A673 (cell line): ENCODE measurements around the gene RBMS1. TPM values are rescaled to one million over a fixed set of nuclear protein-coding genes. Genes with fewer than 3 reads are reported as not detected.

Source experiments
- BruUV-seq: library from RNA; stranded (reverse); fragments of 400-500 nt; replicated peaks from 2 replicates; lab custom pipeline; 2021; lab: Mats Ljungman, UMichigan
- CTCF ChIA-PET: fragments of 300-600 bp; sonication (Branson Sonifier 250); formaldehyde crosslinking; loops from one replicate; lab custom pipeline; 2022; ENCODE audit warnings: antibody characterized with exemption; lab: Charles Lee
- POLR2A ChIA-PET: fragments of 300-600 bp; sonication (Branson Sonifier 250); formaldehyde crosslinking; loops from one replicate; lab custom pipeline; 2022; ENCODE audit warnings: antibody characterized with exemption; ENCODE audit not compliant: low non-redundant PET; lab: Charles Lee
- DNase-seq: peaks from one replicate; pipeline ENCODE4 v3.0.0-alpha.2; 2015; ENCODE audit warnings: low spot score
- H3K27ac ChIP-seq: fragments of 200-600 bp; sonication (generic); 2 replicates; pipeline ENCODE4 v1.5.1; 2016; ENCODE audit warnings: mixed run types, low read depth, mild to moderate bottlenecking, mixed read lengths, antibody characterized with exemption, low read length; ENCODE audit not compliant: poor library complexity, severe bottlenecking
- H3K27me3 ChIP-seq: fragments of 200-600 bp; sonication (generic); replicated peaks from 2 replicates; pipeline ENCODE4 v1.6.1; 2017; ENCODE audit warnings: mixed run types, low read depth, mild to moderate bottlenecking, mixed read lengths, antibody characterized with exemption, low read length; ENCODE audit not compliant: insufficient read depth, poor library complexity
- H3K36me3 ChIP-seq: fragments of 200-600 bp; sonication (generic); 2 replicates; pipeline ENCODE4 v1.6.1; 2016; ENCODE audit warnings: mixed run types, mild to moderate bottlenecking, mixed read lengths, antibody characterized with exemption, low read length; ENCODE audit not compliant: insufficient read depth, poor library complexity, severe bottlenecking
- H3K4me1 ChIP-seq: fragments of 200-600 bp; sonication (generic); 2 replicates; pipeline ENCODE4 v1.6.1; 2017; ENCODE audit warnings: mixed run types, mild to moderate bottlenecking, mixed read lengths, antibody characterized with exemption, low read length; ENCODE audit not compliant: insufficient read depth, poor library complexity, severe bottlenecking
- H3K4me3 ChIP-seq: fragments of 200-600 bp; sonication (generic); 2 replicates; pipeline ENCODE4 v1.5.1; 2016; ENCODE audit warnings: low read depth, mixed run types, mild to moderate bottlenecking, mixed read lengths, low read length; ENCODE audit not compliant: poor library complexity, severe bottlenecking
- H3K9me3 ChIP-seq: fragments of 200-600 bp; sonication (generic); 2 replicates; pipeline ENCODE4 v1.6.1; 2016; ENCODE audit warnings: mixed run types, low read depth, mild to moderate bottlenecking, mixed read lengths, antibody characterized with exemption, low read length; ENCODE audit not compliant: poor library complexity, severe bottlenecking
- EZH2 ChIP-seq: fragments of 200-600 bp; sonication (generic); IDR thresholded peaks from 2 replicates; pipeline ENCODE4 v1.6.1; 2017; ENCODE audit warnings: borderline replicate concordance, low read depth, mild to moderate bottlenecking, mixed read lengths, antibody characterized with exemption, low read length; ENCODE audit not compliant: poor library complexity, severe bottlenecking
- intact Hi-C: fragments of 100-400 bp; cut with micrococcal nuclease; formaldehyde crosslinking; loops from one replicate; pipeline ENCODE4 v1.10.0; 2022; ENCODE audit not compliant: unreplicated experiment
- total RNA-seq: library from RNA; stranded (reverse); gene quantifications from 2 replicates; pipeline ENCODE4 v1.2.3, GENCODE V29; 2021
- TF ChIP-seq, protein P1 (sequence below): fragments of 300-800, 200-600 bp; sonication (generic); conservative IDR thresholded peaks from 2 replicates; pipeline ENCODE4 v1.5.1; 2017; ENCODE audit warnings: low read depth, mild to moderate bottlenecking, antibody characterized with exemption, low read length, moderate library complexity, mixed read lengths

The RBMS1 gene
- total RNA-seq, 1 experiment from 2014 or later = 84.9 TPM

DNA sequence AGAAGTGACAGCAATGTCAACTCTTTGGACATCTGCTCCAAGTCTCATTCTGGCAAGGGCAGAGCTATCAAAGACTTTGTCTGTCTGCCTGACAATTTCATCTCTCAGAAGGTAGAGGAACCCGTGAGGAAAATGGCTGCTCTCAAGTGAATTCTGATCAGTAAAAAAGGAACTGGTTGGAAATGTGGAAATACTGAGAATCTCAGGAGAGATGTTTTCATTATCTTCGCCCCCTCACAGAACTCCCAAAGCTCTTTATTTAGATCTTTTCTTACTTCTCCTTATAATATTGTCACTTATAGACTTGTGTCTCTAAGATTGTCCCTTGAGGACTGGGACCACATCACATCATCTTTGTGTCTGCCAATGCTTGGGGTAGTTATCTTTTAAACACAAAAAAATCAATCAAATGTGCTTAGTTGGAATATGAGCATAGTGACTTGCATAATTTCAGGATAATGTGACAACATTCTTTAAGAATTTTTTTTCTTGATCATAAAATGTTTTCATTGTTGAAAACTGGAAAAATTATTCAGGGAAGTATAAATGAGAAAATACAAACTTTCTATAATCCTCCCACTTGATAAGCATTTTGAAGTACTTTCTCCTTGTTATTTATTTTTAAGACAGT lies 225.3 kb downstream of the RBMS1 start:
- DNase-seq = no peak
- Histone ChIP-seq H3K27me3 (no peaks in the 10 kb centered on the region), H3K27ac (no peak overlapping the region), H3K4me3 (no peak overlapping the region), H3K4me1 (peaks cover 3% of the 10 kb centered on the region), H3K9me3 (no peaks in the 10 kb centered on the region), H3K36me3 (no peaks in the 10 kb centered on the region)
- TF ChIP-seq, protein P1, sequence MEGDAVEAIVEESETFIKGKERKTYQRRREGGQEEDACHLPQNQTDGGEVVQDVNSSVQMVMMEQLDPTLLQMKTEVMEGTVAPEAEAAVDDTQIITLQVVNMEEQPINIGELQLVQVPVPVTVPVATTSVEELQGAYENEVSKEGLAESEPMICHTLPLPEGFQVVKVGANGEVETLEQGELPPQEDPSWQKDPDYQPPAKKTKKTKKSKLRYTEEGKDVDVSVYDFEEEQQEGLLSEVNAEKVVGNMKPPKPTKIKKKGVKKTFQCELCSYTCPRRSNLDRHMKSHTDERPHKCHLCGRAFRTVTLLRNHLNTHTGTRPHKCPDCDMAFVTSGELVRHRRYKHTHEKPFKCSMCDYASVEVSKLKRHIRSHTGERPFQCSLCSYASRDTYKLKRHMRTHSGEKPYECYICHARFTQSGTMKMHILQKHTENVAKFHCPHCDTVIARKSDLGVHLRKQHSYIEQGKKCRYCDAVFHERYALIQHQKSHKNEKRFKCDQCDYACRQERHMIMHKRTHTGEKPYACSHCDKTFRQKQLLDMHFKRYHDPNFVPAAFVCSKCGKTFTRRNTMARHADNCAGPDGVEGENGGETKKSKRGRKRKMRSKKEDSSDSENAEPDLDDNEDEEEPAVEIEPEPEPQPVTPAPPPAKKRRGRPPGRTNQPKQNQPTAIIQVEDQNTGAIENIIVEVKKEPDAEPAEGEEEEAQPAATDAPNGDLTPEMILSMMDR = no peak
- no peak for TF ChIP-seq EZH2
- ChIA-PET CTCF (interaction anchor here (0.6 kb wide), 1 partner anchor 163 kb away, joined by 3 read pairs; no protein-coding TSS in a partner anchor), POLR2A (no interaction called here)
- intact Hi-C loops = no loop called here
- BruUV-seq = no TSS peak

DNA sequence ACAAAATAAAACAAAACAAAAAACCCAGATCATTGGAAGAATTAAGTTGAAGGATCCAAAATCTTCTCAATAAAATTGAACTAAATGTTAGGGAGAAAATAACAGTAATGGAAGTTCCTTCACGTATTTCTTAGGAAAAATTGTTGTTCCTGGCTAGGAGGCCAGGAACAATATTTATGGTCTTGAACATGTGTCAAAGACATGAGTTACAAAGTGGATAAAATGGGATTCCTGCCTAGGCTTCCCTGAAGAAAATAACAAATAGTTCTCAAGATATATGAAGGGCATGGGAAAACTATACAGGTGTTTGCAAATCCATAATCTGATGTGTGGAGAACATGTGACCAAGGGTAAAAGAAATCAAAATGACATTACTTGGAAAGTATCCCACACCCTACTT lies 225.9 kb downstream of the RBMS1 start:
- Histone ChIP-seq H3K4me1 (peaks cover 3% of the 10 kb centered on the region), H3K36me3 (no peaks in the 10 kb centered on the region), H3K27ac (no peak overlapping the region), H3K27me3 (no peaks in the 10 kb centered on the region), H3K4me3 (no peak overlapping the region), H3K9me3 (no peaks in the 10 kb centered on the region)
- no peak for DNase-seq
- CTCF ChIA-PET = no interaction called here
- POLR2A ChIA-PET = no interaction called here
- TF ChIP-seq, protein P1 = no peak
- TF ChIP-seq EZH2 = no peak
- intact Hi-C loops = no loop called here
- no TSS peak for BruUV-seq

DNA sequence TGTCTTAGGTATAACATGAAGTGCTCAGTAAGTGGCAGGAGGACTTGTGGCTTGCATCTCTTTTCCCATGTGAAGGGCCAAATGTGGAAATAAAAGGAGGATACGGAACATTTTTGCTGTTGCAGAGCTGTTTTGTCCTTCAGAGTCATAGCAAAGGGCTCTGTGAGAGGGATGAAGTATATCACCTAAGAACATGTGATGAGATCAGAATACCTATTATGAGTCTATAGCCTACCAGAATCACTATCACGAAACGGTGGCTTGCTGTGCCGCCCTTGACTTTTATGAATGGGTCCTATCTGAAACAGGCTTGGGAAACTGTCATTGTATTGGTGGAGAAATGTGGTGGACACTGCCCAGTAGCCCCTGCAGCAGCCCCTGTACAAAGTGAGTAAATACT lies 226.6 kb downstream of the RBMS1 start:
- BruUV-seq = no TSS peak
- intact Hi-C loops = no loop called here

More for the DNA sequence above, 226.6 kb downstream of the RBMS1 start:
- Histone ChIP-seq H3K9me3 (no peaks in the 10 kb centered on the region), H3K4me3 (no peak overlapping the region), H3K27me3 (no peaks in the 10 kb centered on the region), H3K27ac (no peak overlapping the region), H3K36me3 (no peaks in the 10 kb centered on the region), H3K4me1 (peaks cover 3% of the 10 kb centered on the region)
- no peak for TF ChIP-seq EZH2
- TF ChIP-seq, protein P1 = no peak
- DNase-seq = no peak
- POLR2A ChIA-PET = no interaction called here
- CTCF ChIA-PET = no interaction called here
